PC-3 (cell line): Measurements from ENCODE around the gene ARSK. TPM values are rescaled to one million over a fixed set of nuclear protein-coding genes. Genes with fewer than 3 reads are reported as not detected.

ENCODE experiments used
- ATAC-seq: fragments of 200-7000 bp; cut with Tn5 transposase; 2 replicates; pipeline ENCODE4 v1.9.1; 2020; ENCODE audit warnings: mild to moderate bottlenecking, moderate library complexity
- BruUV-seq: library from RNA; stranded (reverse); fragments of 400-500 nt; replicated peaks from 2 replicates; lab custom pipeline; 2021; lab: Mats Ljungman, UMichigan
- CTCF ChIA-PET: fragments of 300-600 bp; sonication (Branson Sonifier 250); formaldehyde crosslinking; loops from one replicate; lab custom pipeline; 2022; ENCODE audit warnings: antibody characterized with exemption; lab: Charles Lee
- POLR2A ChIA-PET: fragments of 300-600 bp; sonication (Branson Sonifier 250); formaldehyde crosslinking; loops from one replicate; lab custom pipeline; 2022; ENCODE audit warnings: antibody characterized with exemption; ENCODE audit not compliant: unreplicated experiment; lab: Charles Lee
- DNase-seq: peaks from one replicate; pipeline ENCODE4 v3.0.0-alpha.2; 2015
- H2AFZ ChIP-seq: fragments of 300-600 bp; sonication (generic); 2 replicates; pipeline ENCODE4 v1.6.0; 2016; ENCODE audit warnings: antibody characterized with exemption, low read length
- H3F3A ChIP-seq: fragments of 300-600 bp; sonication (generic); one replicate; pipeline ENCODE4 v1.6.0; 2017; ENCODE audit warnings: antibody characterized with exemption, low read length, control low read depth, mild to moderate bottlenecking; ENCODE audit not compliant: unreplicated experiment
- H3K27ac ChIP-seq: fragments of 300-600 bp; sonication (generic); 2 replicates; pipeline ENCODE4 v1.5.1; 2016; ENCODE audit warnings: mild to moderate bottlenecking, low read length
- H3K27me3 ChIP-seq: fragments of 300-600 bp; sonication (generic); 2 replicates; pipeline ENCODE4 v1.6.1; 2016; ENCODE audit warnings: low read length, mixed read lengths
- H3K36me3 ChIP-seq: fragments of 300-600 bp; sonication (generic); 2 replicates; pipeline ENCODE4 v1.6.1; 2016; ENCODE audit warnings: low read depth, mixed run types, low read length, mixed read lengths
- H3K4me1 ChIP-seq: fragments of 300-600 bp; sonication (generic); 2 replicates; pipeline ENCODE4 v1.5.1; 2016; ENCODE audit warnings: low read length; ENCODE audit not compliant: insufficient read depth
- H3K4me2 ChIP-seq: fragments of 300-600 bp; sonication (generic); 2 replicates; pipeline ENCODE4 v1.6.0; 2016; ENCODE audit warnings: low read length
- H3K4me3 ChIP-seq: fragments of 300-600 bp; sonication (generic); 2 replicates; pipeline ENCODE4 v1.5.1; 2016; ENCODE audit warnings: mild to moderate bottlenecking, low read length, mixed read lengths
- H3K79me2 ChIP-seq: fragments of 300-600 bp; sonication (generic); 2 replicates; pipeline ENCODE4 v1.6.1; 2017; ENCODE audit warnings: low read length, mixed read lengths
- H3K9ac ChIP-seq: fragments of 300-600 bp; sonication (generic); 2 replicates; pipeline ENCODE4 v1.6.0; 2016; ENCODE audit warnings: mild to moderate bottlenecking, low read length
- H3K9me2 ChIP-seq: fragments of 300-600 bp; sonication (generic); replicated peaks from 2 replicates; pipeline ENCODE4 v1.6.1; 2016; ENCODE audit warnings: mixed run types, low read length, mixed read lengths
- H3K9me3 ChIP-seq: fragments of 300-600 bp; sonication (generic); 2 replicates; pipeline ENCODE4 v1.6.1; 2016; ENCODE audit warnings: low read length, mixed read lengths
- H4K20me1 ChIP-seq: fragments of 300-600 bp; sonication (generic); 2 replicates; pipeline ENCODE4 v1.6.1; 2016; ENCODE audit warnings: low read length, mixed read lengths
- CTCF ChIP-seq: fragments of 300-600 bp; sonication (generic); conservative IDR thresholded peaks from 2 replicates; pipeline ENCODE4 v1.5.1; 2017; ENCODE audit warnings: antibody characterized with exemption, low read depth, mild to moderate bottlenecking, low read length
- EZH2 ChIP-seq: fragments of 300-600 bp; sonication (generic); IDR thresholded peaks from one replicate; pipeline ENCODE4 v1.6.1; 2017; ENCODE audit warnings: antibody characterized with exemption, mild to moderate bottlenecking, low read length; ENCODE audit not compliant: unreplicated experiment
- EZH2phosphoT487 ChIP-seq: fragments of 300-600 bp; sonication (generic); IDR thresholded peaks from 2 replicates; pipeline ENCODE4 v1.6.1; 2018; ENCODE audit warnings: mild to moderate bottlenecking, antibody characterized with exemption, low read length, borderline replicate concordance
- intact Hi-C: fragments of 100-400 bp; cut with micrococcal nuclease; formaldehyde crosslinking; loops from 2 replicates; pipeline ENCODE4 v1.9.0; 2023
- total RNA-seq: library from RNA; depleted of rRNA; stranded (reverse); fragments of >200 nt; gene quantifications from 2 replicates; pipeline ENCODE4 v1.2.3, GENCODE V29; 2014

Gene ARSK
- total RNA-seq, 1 experiment from 2014 or later = 10.5 TPM

GRCh38 chr5:95621839-95622629 is 67.1 kb downstream of the ARSK start:
- Histone ChIP-seq H3F3A (no peaks in the 10 kb centered on the region), H3K9me2 (no peaks in the 10 kb centered on the region), H3K9me3 (no peaks in the 10 kb centered on the region), H4K20me1 (no peaks in the 10 kb centered on the region), H3K4me1 (no peaks in the 10 kb centered on the region), H3K4me3 (0 out of 2 replicates have a peak overlapping the region, but pooled peaks have one; percentile 53), H2AFZ (no peak overlapping the region), H3K27ac (no peak overlapping the region), H3K79me2 (no peaks in the 10 kb centered on the region), H3K27me3 (0 out of 2 replicates have a peak, but pooled peaks cover 9% of the 10 kb centered on the region), H3K36me3 (no peaks in the 10 kb centered on the region), H3K9ac (no peak overlapping the region), H3K4me2 (peak overlapping the region; percentile 80)
- ChIA-PET POLR2A (no interaction called here), CTCF (no interaction called here)
- intact Hi-C loops = no loop called here
- DNase-seq (no peak), ATAC-seq (no peak)
- TF ChIP-seq EZH2 = no peak
- TF ChIP-seq EZH2phosphoT487 = no peak
- TF ChIP-seq CTCF = no peak
- BruUV-seq = no TSS peak

GRCh38 chr5:95623706-95624105 is 68.8 kb downstream of the ARSK start:
- H3K27me3 ChIP-seq = 0 out of 2 replicates have a peak, but pooled peaks cover 9% of the 10 kb centered on the region
- no peak overlapping the region for H2AFZ ChIP-seq
- no peaks in the 10 kb centered on the region for H4K20me1 ChIP-seq
- intact Hi-C loops = no loop called here
- no peak for DNase-seq
- H3K79me2 ChIP-seq = no peaks in the 10 kb centered on the region
- POLR2A ChIA-PET = no interaction called here
- H3F3A ChIP-seq = no peaks in the 10 kb centered on the region
- H3K27ac ChIP-seq = no peak overlapping the region
- CTCF ChIA-PET = no interaction called here
- no peak for ATAC-seq
- H3K9ac ChIP-seq = no peak overlapping the region
- BruUV-seq = no TSS peak
- H3K4me1 ChIP-seq = no peaks in the 10 kb centered on the region
- no peaks in the 10 kb centered on the region for H3K9me2 ChIP-seq
- TF ChIP-seq EZH2 = no peak
- no peak for TF ChIP-seq CTCF
- TF ChIP-seq EZH2phosphoT487 = no peak
- H3K4me2 ChIP-seq = no peak overlapping the region
- H3K36me3 ChIP-seq = no peaks in the 10 kb centered on the region
- H3K4me3 ChIP-seq = no peak overlapping the region
- no peaks in the 10 kb centered on the region for H3K9me3 ChIP-seq

DNA sequence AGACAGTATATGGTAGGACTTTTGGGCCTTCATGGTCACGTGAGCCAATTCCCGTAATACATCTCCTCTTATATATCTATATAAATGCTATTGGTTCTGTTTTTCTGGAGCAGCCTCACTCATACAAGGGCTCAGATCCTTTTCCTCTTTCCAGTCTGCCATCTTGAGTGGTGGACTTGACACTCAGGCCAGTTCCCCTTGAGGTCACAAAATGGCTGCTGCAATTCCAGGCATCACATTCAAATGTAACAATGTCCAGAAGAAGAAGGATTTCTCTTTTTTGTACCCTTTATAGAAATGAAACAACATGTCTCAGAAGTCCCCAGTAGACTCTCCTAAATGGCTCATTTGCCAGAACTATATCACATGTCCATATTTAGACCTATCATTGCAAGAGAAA is 69.5 kb downstream of the ARSK start:
- Histone ChIP-seq H3K9me2 (no peaks in the 10 kb centered on the region), H3K9me3 (no peaks in the 10 kb centered on the region), H3K27me3 (0 out of 2 replicates have a peak, but pooled peaks cover 9% of the 10 kb centered on the region), H3K4me2 (no peak overlapping the region), H2AFZ (no peak overlapping the region), H3K4me3 (no peak overlapping the region), H3K36me3 (no peaks in the 10 kb centered on the region), H3K4me1 (no peaks in the 10 kb centered on the region), H3F3A (no peaks in the 10 kb centered on the region), H4K20me1 (no peaks in the 10 kb centered on the region), H3K9ac (no peak overlapping the region), H3K27ac (no peak overlapping the region), H3K79me2 (no peaks in the 10 kb centered on the region)
- intact Hi-C loops = no loop called here
- TF ChIP-seq CTCF = no peak
- TF ChIP-seq EZH2phosphoT487 = no peak
- TF ChIP-seq EZH2 = no peak
- no TSS peak for BruUV-seq
- DNase-seq = no peak
- ChIA-PET CTCF (no interaction called here), POLR2A (no interaction called here)
- ATAC-seq = no peak
